Kidney (tissue), 14 donors: ENCODE results near the gene LIN54. TPM values are rescaled to one million over a fixed set of nuclear protein-coding genes. Genes with fewer than 3 reads are reported as not detected.

Experiments
- DNase-seq, 5 donors: peaks; one replicate each; pipeline ENCODE4 v3.0.0-alpha.2; 2013 to 2020
- FAIRE-seq: peaks from 2 replicates; lab custom pipeline; 2012; peaks lifted over from hg19 to GRCh38; lab: Jason Lieb, UNC
- H3K27ac ChIP-seq, 2 donors: one replicate each; pipeline ENCODE4 v1.7.0; 2013; ENCODE audit warnings: low read depth in 2 of 2, low read length in 2 of 2, inconsistent platforms in 1 of 2
- H3K27me3 ChIP-seq: one replicate; pipeline ENCODE4 v1.7.1; 2013; ENCODE audit warnings: low read length, inconsistent platforms; ENCODE audit not compliant: control insufficient read depth, insufficient read depth
- H3K36me3 ChIP-seq, 3 donors: one replicate each; pipeline versions ENCODE4 v1.7.0 to v1.7.1; 2013; ENCODE audit warnings: low read length in 3 of 3, control low read depth in 1 of 3, inconsistent platforms in 1 of 3; ENCODE audit not compliant: insufficient read depth in 3 of 3, control insufficient read depth in 2 of 3
- H3K4me1 ChIP-seq, 3 donors: one replicate each; pipeline versions ENCODE4 v1.7.0 to v1.7.1; 2013; ENCODE audit warnings: low read length in 3 of 3, inconsistent platforms in 1 of 3, low read depth in 1 of 3; ENCODE audit not compliant: control insufficient read depth in 2 of 3, insufficient read depth in 2 of 3
- H3K4me3 ChIP-seq, 3 donors: one replicate each; pipeline versions ENCODE4 v1.7.0 to v1.8.1; 2013; ENCODE audit warnings: low read length in 3 of 3, control low read depth in 1 of 3, inconsistent platforms in 1 of 3
- H3K9ac ChIP-seq, 3 donors: one replicate each; pipeline versions ENCODE4 v1.7.0 to v1.7.1; 2013; ENCODE audit warnings: low read length in 3 of 3, control low read depth in 1 of 3, inconsistent platforms in 1 of 3
- H3K9me3 ChIP-seq, 3 donors: one replicate each; pipeline versions ENCODE4 v1.7.0 to v1.7.1; 2013; ENCODE audit warnings: low read length in 3 of 3, control low read depth in 1 of 3, inconsistent platforms in 1 of 3; ENCODE audit not compliant: control insufficient read depth in 2 of 3, insufficient read depth in 1 of 3
- intact Hi-C: fragments of 100-400 bp; cut with DNase I; formaldehyde crosslinking; loops from one replicate; pipeline ENCODE4 v1.11.1; 2022
- polyA plus RNA-seq: library from polyadenylated mRNA; stranded (reverse); fragments of 350-450 nt; fragmentation: Illumina TruSeq; extraction: RNeasy Lipid Tissue Mini Kit (QIAGEN cat#74804); gene quantifications from one replicate; pipeline ENCODE4 v1.2.3, GENCODE V29; 2014; ENCODE audit warnings: low read depth, low replicate concordance; ENCODE audit not compliant: insufficient read depth
- total RNA-seq: library from RNA; stranded (reverse); fragmentation: NEBNext Ultra II Directional; extraction: Animal tissue kit (Norgen Biotek cat#: 25700); gene quantifications from one replicate; pipeline ENCODE4 v1.2.1, GENCODE V29; 2021
- TF ChIP-seq, protein P1 (sequence below): IDR thresholded peaks from 3 replicates; pipeline ENCODE4 v1.5.1; 2012; ENCODE audit warnings: mild to moderate bottlenecking, moderate library complexity, borderline replicate concordance; ENCODE audit not compliant: insufficient read depth; ENCODE audit errors: extremely low read depth
- donor health status: control.
- donor health status: control.
- donor health status: control.
- donor health status: control.
- donor health status: control.
- donor health status: DM: yes; HTN: yes; CAD: no.
- donor health status: Normal renal cell carcinoma (clear cell type).

LIN54 gene
- total and polyA plus RNA-seq, 2 donors from 2014 or later: 2.4 to 11.9 TPM

DNA sequence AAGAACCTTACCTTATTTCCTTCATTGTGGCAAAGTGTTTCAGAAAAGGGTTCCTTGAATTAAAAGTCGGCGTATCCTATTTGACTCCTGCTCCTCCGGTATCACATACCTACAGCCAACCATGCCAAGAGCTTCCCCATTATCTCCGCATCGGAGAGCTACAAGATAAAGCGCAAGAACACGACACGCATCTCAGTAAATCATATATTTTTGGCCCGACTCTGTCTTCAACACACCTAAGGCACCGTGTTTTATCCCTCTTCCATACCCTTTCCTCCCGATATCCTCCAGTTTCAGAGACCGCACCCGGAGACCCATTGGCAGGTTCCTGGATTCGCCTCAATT is 110.6 kb downstream of the LIN54 start:
- FAIRE-seq (no peak), DNase-seq (no peak)
- peak overlapping the region; percentile 81 to 98 (median 91) for H3K9ac ChIP-seq
- H3K9me3 ChIP-seq: no peaks in the 10 kb centered on the region
- TF ChIP-seq, protein P1, sequence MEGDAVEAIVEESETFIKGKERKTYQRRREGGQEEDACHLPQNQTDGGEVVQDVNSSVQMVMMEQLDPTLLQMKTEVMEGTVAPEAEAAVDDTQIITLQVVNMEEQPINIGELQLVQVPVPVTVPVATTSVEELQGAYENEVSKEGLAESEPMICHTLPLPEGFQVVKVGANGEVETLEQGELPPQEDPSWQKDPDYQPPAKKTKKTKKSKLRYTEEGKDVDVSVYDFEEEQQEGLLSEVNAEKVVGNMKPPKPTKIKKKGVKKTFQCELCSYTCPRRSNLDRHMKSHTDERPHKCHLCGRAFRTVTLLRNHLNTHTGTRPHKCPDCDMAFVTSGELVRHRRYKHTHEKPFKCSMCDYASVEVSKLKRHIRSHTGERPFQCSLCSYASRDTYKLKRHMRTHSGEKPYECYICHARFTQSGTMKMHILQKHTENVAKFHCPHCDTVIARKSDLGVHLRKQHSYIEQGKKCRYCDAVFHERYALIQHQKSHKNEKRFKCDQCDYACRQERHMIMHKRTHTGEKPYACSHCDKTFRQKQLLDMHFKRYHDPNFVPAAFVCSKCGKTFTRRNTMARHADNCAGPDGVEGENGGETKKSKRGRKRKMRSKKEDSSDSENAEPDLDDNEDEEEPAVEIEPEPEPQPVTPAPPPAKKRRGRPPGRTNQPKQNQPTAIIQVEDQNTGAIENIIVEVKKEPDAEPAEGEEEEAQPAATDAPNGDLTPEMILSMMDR: no peak
- intact Hi-C loops: no loop called here
- peak overlapping the region; percentile 93 to 99 for H3K27ac ChIP-seq
- H3K4me3 ChIP-seq: peak overlapping the region; percentile 92 to 100 (median 100)
- no peaks in the 10 kb centered on the region for H3K36me3 ChIP-seq
- H3K4me1 ChIP-seq: peaks cover 0 to 8% (median 3%) of the 10 kb centered on the region in 3 donors
- no peaks in the 10 kb centered on the region for H3K27me3 ChIP-seq

GRCh38 chr4:82899374-82900065 is 111.1 kb downstream of the LIN54 start:
- Histone ChIP-seq H3K36me3 (peaks cover under 1 to 4% (median 2%) of the 10 kb centered on the region in 3 donors), H3K4me3 (peak overlapping the region; percentile 92 to 100 (median 100)), H3K27me3 (no peaks in the 10 kb centered on the region), H3K27ac (peak overlapping the region; percentile 93 to 99), H3K9me3 (no peaks in the 10 kb centered on the region), H3K9ac (peak overlapping the region; percentile 81 to 98 (median 91)), H3K4me1 (peaks cover 0 to 8% (median 3%) of the 10 kb centered on the region in 3 donors)
- FAIRE-seq (no peak), DNase-seq (peak in 1 of 5 donors; percentile 38)
- intact Hi-C loops: no loop called here
- TF ChIP-seq, protein P1: no peak

DNA sequence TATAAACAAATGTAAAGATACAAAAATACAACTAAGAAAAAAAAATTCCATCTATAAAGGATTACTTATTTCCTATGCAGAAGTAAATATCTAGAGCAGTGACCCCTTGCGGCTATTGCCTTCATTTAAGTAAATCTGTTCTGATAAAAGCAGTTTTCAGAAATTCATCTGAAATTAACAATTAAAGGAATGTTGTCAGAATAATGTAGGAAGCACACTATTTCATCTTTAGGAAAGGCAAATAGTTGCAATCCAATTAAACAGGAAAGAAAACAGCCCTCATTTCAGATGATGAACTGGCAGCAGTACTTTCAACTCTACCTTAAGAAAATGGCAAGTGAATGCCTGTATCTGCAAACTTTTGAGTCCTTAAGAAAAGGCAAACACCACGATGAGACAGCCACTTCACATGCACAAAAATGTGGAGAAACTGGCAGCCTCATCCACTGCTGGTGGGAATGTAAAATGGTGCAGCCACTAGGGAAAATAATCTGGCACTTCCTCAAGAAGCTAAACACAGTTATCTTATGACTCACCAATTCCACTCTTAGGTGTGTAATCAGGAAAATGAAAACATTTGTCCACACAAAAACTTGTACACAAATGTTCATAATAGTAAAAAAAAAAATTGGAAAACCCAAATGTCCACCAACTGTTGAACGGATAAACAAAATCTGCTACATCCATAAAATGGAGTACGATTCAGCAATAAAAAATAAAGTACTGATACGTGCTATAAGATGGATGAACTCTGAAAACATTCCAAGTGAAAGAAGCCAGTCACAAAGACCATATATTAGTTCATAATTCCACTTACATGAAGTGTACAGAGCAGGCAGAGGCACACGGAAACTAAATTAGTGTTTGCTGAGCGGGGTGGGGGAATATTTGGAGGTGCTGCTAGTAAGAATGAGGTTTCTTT is 112.0 kb downstream of the LIN54 start:
- H3K9me3 ChIP-seq: no peaks in the 10 kb centered on the region
- peaks cover 6 to 12% (median 8%) of the 10 kb centered on the region in 3 donors for H3K36me3 ChIP-seq
- DNase-seq (peak in 1 of 5 donors; percentile 45), FAIRE-seq (no peak)
- peak overlapping the region; percentile 92 to 100 (median 100) for H3K4me3 ChIP-seq
- intact Hi-C loops: no loop called here
- H3K27ac ChIP-seq: peak overlapping the region in 1 of 2 donors; percentile 27
- peaks cover 0 to 8% (median 3%) of the 10 kb centered on the region in 3 donors for H3K4me1 ChIP-seq
- H3K27me3 ChIP-seq: no peaks in the 10 kb centered on the region
- TF ChIP-seq, protein P1: peak; percentile 39
- peak overlapping the region; percentile 10 to 98 (median 61) for H3K9ac ChIP-seq
